Erythroblast (primary cell): Measurements from ENCODE around the gene ATP6V1B1.

Experiments
- GATA1 ChIP-seq: IDR thresholded peaks from 2 replicates; pipeline ENCODE4 v1.6.1; 2011; ENCODE audit warnings: low read depth, mild to moderate bottlenecking, control low read depth, low read length, moderate library complexity
- POLR2A ChIP-seq: IDR thresholded peaks from 2 replicates; pipeline ENCODE4 v1.6.1; 2011; ENCODE audit warnings: mild to moderate bottlenecking, low read length

DNA sequence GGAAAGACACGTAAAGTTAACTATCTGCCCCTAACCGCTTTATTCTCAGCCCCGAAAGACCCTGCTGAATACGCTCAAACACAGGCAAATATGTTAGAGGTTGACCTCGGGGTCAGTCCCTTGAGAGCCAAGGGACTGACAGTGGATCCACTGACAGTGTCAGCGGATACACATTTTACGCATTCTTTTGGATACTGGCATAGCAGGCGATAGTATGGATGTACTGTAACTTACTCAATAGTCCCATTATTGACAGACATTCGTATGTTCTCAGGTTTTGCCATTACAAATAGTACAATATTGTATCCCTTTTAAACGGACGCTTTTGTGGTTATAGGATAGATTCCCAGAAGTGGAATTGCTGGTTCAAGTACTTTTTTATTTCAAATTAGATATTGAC, 13.4 kb downstream of the ATP6V1B1 start:
- no peak for TF ChIP-seq POLR2A
- no peak for TF ChIP-seq GATA1
